Measurements from ENCODE around the gene FLT3LG.
A peak's percentile ranks its signal among the peaks of the same experiment; 100 is the strongest.
"Not testable (repeated sequence)": the region's sequence is repeated elsewhere in the genome, so short reads cannot be mapped to it uniquely, and the experiment has no call there.

The FLT3LG gene

DNA sequence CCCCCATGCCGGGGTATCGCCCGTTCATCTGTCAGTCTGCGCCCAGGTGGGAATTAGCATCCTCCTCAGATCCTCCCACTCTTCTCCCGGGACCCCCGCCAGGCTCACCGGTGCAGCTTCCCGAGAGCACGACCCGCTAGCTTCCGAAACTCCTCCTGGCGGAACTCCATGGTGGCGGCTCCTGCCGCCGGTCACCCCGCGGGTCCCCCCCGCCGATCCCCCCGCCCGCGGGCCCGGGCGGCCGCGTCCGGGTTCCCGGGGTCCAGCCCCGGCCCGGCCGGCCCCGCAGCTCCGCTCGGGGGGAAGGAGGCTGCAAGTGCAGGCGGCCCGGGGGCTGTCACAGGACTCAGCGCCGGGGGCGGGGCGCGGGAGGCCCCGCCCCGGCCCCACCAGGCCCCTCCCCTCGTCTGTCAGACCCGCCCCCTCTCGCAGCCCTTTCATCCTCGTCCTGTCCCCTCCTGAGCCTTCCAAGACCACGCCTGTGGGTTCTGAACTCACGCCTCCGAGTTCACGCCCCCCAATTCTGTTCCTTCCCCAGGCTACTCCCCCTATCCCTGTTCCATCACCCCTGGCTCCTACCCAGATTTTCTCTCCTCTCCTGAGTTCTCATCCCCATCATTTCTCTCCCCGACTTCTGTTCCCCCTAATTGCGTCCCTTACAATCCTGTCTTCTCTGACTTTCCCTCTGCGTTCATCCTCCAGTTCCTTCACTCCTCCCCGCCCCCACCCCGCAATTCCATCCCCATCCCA lies 32.6 kb upstream of the FLT3LG start, which contains the start of gene SLC17A7:
SLC17A7 (minus strand) TSS at position 318 of the 750 bp plus-strand sequence; CDS start at position 170, 148 bp downstream.
- peak; percentile 65 for DNase-seq

DNA sequence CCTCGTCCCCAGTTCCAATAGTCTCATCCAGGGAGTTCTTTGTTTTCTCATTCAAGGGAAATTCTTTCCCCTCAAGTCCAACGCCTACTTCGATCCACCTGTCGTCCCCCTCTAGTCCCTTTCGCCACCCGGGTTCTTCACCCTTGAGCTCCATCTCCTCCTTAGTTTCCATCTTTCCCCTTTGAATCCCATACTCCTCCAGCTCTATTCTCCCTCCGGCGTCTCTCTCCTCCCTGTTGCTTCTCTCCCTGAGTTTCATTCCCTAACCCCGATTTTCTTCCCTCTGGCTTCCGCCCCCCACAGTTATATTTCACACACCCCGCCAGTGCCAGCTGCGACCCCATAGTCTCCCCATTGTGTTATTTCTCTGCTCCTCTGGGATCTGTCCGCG lies 32.1 kb upstream of the FLT3LG start:
- no peak for DNase-seq

GRCh38 chr19:49442354-49442753 lies 31.7 kb upstream of the FLT3LG start:
- DNase-seq = peak; percentile 55

DNA sequence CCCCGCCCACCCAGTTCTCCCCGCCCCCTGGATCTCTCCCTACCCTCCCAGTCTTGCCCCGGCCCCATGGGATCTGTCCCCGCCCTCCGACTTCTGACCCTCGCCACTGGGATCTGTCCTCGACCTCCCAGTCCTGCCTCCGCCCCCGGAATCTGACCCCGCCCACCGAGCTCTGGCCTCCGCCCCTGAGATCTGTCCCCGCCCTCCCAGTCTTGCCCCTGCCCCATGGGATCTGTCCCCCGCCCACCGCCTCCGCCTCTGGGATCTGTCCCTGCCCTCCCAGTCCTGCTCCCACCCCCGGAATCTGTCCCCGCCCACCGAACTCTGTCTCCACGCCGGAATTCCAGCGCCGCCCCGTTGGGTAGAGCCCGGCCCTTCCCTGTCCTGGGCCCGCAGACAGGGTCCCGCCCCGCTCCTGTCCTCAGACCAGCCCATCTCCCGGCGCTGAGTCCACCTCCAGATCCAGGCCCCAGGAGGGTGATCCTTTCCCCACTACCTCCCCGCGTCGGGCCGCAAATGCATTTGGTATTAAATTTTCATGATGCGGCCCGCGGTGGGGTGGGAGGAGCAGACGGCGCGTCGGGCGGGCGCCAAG lies 31.1 kb upstream of the FLT3LG start:
- peak; percentile 79 for DNase-seq

GRCh38 chr19:49443366-49444099 lies 30.5 kb upstream of the FLT3LG start:
- peak; percentile 95 for DNase-seq

GRCh38 chr19:49444100-49444700 lies 29.8 kb upstream of the FLT3LG start:
- not testable (repeated sequence) for DNase-seq

GRCh38 chr19:49445997-49446396 lies 28.0 kb upstream of the FLT3LG start:
- no peak for DNase-seq

DNA sequence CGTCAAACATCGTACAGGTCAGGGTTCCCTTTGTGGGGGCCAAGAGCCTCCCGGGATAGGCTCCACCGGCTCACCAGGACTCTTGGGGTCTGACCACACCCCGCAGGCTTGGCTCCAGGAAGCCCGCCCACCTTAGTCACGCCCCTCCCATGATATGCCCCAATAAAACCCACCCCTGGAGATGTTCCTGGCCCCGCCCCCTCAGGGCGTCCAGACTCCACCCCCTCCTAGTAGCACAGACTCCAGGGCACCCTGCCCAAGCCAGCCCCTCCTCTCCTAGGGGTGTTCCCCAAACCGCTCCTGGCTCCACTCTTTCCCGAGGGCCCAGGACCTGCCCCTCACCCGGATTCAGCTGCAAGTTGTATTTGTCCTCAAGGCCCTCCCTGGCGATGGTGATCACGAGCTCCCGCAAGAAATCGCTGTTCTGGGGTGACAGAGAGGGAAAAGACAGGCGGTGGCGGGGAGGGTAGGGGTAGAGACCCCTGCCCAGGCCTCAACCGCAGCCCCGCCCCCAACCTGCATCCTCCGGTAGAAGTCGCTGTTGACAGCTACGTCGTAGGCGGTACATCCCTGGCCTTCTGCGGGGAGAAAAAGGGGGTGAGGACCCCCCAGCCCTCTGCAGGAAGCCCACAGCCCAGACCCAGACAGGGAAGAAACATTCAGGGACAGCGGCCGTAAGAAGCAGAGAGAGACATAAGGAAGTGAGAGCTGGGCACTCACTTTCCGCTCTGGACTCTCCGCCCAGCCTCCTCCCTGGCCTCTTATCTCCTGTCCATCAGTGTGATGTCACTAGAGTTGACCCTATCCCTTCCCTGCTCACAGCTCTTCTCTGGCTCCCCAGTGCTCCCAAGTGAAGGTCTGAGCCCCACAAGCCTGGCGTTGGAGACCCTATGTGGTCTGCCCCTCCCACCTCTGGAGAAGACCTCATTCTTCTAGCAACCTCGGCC lies 26.3 kb upstream of the FLT3LG start:
- DNase-seq = peak; percentile 67

DNA sequence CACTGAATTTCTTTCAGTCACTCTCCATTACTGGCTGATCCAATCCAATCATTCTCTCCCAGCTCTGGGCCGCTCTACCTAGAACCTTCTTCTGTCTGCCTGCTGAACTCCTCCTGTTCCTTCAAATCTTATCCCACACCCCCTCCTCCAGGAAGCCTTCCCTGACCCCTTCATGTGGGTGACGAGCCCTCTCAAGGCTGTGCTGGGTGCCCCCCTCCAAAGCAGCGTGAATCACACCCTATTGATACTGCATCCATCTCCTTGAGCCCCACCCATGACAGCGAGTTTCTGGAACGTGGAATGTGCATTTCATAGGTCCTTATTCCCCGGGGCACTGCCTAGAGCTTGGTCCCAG lies 25.6 kb upstream of the FLT3LG start:
- DNase-seq = no peak

DNA sequence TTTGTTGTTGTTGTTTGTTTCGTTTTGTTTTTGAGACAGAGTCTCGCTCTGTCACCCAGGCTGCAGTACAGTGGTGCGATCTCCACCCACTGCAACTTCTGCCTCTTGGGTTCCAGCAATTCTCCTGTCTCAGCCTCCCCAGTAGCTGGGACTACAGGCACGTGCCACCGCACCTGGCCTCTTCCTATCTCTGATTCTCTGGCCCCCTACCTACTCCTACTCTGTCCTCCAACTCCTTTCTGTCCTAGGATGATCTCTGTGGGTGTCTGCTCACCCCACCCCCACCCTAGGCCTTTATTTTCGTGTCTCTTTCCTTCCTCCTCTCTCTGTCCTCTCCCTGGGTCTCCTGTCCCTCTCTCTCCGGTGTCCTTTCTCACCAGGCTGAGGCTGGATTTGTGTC lies 23.6 kb upstream of the FLT3LG start:
- no peak for DNase-seq

DNA sequence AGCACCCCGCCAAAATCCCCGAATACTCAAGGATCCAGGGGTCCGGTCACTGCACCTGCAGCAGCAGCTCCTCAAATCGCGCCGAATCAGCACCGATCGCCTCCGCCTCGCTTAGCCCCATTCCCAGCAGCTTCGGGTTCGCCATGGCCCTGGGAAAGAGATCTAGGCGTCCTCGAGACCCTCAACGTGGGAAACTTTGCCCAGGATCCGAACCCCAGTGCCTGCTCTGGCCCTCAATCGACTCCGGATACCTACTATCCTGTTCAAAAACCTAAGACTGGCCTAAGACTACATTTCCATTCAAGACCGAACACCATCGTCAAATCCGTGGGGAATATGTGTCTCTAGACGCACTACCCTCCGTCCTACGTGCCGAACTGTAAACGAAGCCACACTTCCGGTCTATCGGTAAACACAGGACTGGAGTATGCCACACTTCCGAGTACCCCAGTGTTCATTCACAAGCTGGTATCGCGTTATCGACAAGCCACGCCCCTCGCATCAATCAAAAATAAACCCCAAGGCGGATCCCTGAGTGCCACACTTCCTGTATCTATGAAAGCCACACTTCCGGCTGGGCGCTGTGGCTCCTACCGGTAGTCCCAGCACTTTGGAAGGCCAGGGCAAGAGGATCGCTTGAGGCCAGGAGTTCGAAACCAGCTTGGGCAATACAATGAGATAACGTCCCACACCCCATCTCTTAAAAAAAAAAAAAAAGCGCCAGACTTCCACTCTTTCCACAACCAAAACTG lies 22.4 kb upstream of the FLT3LG start, which contains the start of gene PIH1D1:
PIH1D1 (minus strand) TSS at position 385 of the 752 bp plus-strand sequence; CDS start at position 145, 240 bp downstream.
- peak; percentile 96 for DNase-seq

DNA sequence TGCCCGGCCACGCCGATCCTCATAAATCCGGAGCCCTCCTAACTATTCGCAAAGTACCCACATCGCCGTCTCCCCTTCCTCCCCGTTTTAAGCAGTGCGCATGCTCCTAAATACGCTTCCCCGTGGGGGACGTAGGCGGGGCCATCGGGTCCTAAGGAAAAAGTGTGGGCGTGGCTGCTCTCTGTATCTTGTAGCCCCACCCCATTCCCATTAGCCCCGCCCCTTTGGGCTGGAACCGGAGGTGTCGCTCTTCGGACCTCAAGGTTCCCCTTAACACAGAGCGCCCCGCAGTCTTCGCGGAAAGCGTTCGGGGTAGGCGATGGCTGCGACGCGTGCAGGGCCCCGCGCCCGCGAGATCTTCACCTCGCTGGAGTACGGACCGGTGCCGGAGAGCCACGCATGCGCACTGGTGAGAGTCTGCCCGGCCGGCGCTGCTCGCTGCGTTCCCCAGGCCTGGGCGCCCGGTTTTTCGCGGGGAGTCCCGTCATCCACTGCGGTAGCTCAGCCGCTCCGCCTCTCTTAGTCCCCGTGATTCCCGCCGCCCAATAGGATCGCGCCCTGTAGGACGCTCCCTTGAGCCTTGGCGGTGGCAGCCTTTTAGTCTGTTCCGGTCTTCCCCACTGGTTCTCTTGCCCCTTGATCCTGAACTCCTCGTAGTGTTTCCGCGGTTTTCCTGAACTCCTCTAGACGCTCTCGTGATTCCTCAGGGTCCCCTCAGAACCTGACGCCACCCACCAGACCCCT lies 20.8 kb upstream of the FLT3LG start, which contains the start of gene ALDH16A1:
ALDH16A1 (plus strand) TSS at position 213 of the 744 bp plus-strand sequence; CDS start at position 320, 107 bp downstream.
- peak; percentile 99 for DNase-seq

GRCh38 chr19:49453757-49454240 lies 20.2 kb upstream of the FLT3LG start:
- DNase-seq = no peak

- DNase-seq = no peak
Measured at GRCh38 chr19:49455773-49456172, 18.2 kb upstream of the FLT3LG start.

- DNase-seq = no peak
Measured at GRCh38 chr19:49456326-49456725, 17.7 kb upstream of the FLT3LG start.

- DNase-seq = no peak
Measured at GRCh38 chr19:49458567-49458903, 15.5 kb upstream of the FLT3LG start.

GRCh38 chr19:49459388-49459787 lies 14.6 kb upstream of the FLT3LG start:
- no peak for DNase-seq

- DNase-seq = not testable (repeated sequence)
Measured at GRCh38 chr19:49461130-49461529, 12.9 kb upstream of the FLT3LG start.

DNA sequence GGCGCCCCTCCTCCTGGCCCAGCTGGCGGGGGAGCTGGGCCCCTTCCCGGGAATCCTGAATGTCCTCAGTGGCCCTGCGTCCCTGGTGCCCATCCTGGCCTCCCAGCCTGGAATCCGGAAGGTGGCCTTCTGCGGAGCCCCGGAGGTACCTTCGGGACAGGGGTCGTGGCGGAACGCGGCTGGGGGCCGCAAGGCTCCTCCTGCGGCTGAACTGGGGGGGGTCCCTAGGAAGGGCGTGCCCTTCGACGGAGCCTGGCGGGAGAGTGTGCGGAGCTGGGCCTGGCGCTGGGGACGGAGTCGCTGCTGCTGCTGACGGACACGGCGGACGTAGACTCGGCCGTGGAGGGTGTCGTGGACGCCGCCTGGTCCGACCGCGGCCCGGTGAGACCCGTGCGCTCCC lies 12.4 kb upstream of the FLT3LG start:
- DNase-seq = no peak

DNA sequence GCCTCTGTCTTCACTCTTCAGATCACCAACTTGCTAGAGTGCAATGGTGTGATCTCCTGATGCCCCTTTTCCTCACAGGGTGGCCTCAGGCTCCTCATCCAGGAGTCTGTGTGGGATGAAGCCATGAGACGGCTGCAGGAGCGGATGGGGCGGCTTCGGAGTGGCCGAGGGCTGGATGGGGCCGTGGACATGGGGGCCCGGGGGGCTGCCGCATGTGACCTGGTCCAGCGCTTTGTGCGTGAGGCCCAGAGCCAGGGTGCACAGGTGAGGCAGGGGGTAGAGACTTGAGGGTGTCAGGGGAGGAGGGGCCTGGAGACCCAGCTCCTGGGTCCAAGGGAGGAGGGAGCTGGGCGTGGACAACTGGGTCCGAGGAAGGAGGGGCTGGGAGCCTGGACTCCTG lies 11.5 kb upstream of the FLT3LG start:
- DNase-seq = no peak
